Measurements from ENCODE around the gene YY2. TPM values are rescaled to one million over a fixed set of nuclear protein-coding genes. Genes with fewer than 3 reads are reported as not detected.

YY2 gene
- total RNA-seq, 1 donor from 2014 or later, result 0.35 TPM

- TF ChIP-seq CTCF (conservative IDR thresholded peaks at IDR 0.05; ENCODE audit: low read depth, low read length), result no peak
- DNase-seq (ENCODE audit: low read depth), result no peak
These were observed 50.2 kb downstream of the YY2 start for GRCh38 chrX:21905953-21906352.

GRCh38 chrX:21907260-21907659 is 51.5 kb downstream of the YY2 start:
- DNase-seq (ENCODE audit: low read depth), result no peak
- H3K4me3 ChIP-seq (ENCODE audit: low read depth, low read length), result no peak overlapping the region
- TF ChIP-seq CTCF (conservative IDR thresholded peaks at IDR 0.05; ENCODE audit: low read depth, low read length), result no peak

More at GRCh38 chrX:21905953-21906352, 50.2 kb downstream of the YY2 start:
- no peak overlapping the region for H3K4me3 ChIP-seq (ENCODE audit: low read depth, low read length)

Other genes with a start within 250 kb of the YY2 start
- gene KLHL34, start 197.7 kb upstream of the YY2 start, total RNA-seq, result 0.12 and 0.65 TPM in 2 replicates
- gene SMPX, start 97.9 kb upstream of the YY2 start, total RNA-seq, result not detected in 2 replicates
- 5.0 and 5.9 TPM in 2 replicates for gene MBTPS2, start 16.4 kb upstream of the YY2 start, total RNA-seq
- gene SMS, start 84.7 kb downstream of the YY2 start, total RNA-seq, result 315 and 326 TPM in 2 replicates
- 0.07 and 0.29 TPM in 2 replicates for gene PHEX, start 176.3 kb downstream of the YY2 start, total RNA-seq

Measured in epithelial cell of proximal tubule (primary cell).